Kidney (tissue), 14 donors: Measurements from ENCODE around the gene CORO1C. TPM values are rescaled to one million over a fixed set of nuclear protein-coding genes. Genes with fewer than 3 reads are reported as not detected.

Source experiments
- DNase-seq, 5 donors: peaks; one replicate each; pipeline ENCODE4 v3.0.0-alpha.2; 2013 to 2020
- FAIRE-seq: peaks from 2 replicates; lab custom pipeline; 2012; peaks lifted over from hg19 to GRCh38; lab: Jason Lieb, UNC
- H3K27ac ChIP-seq, 2 donors: one replicate each; pipeline ENCODE4 v1.7.0; 2013; ENCODE audit warnings: low read depth in 2 of 2, low read length in 2 of 2, inconsistent platforms in 1 of 2
- H3K27me3 ChIP-seq: one replicate; pipeline ENCODE4 v1.7.1; 2013; ENCODE audit warnings: low read length, inconsistent platforms; ENCODE audit not compliant: control insufficient read depth, insufficient read depth
- H3K36me3 ChIP-seq, 3 donors: one replicate each; pipeline versions ENCODE4 v1.7.0 to v1.7.1; 2013; ENCODE audit warnings: low read length in 3 of 3, control low read depth in 1 of 3, inconsistent platforms in 1 of 3; ENCODE audit not compliant: insufficient read depth in 3 of 3, control insufficient read depth in 2 of 3
- H3K4me1 ChIP-seq, 3 donors: one replicate each; pipeline versions ENCODE4 v1.7.0 to v1.7.1; 2013; ENCODE audit warnings: low read length in 3 of 3, inconsistent platforms in 1 of 3, low read depth in 1 of 3; ENCODE audit not compliant: control insufficient read depth in 2 of 3, insufficient read depth in 2 of 3
- H3K4me3 ChIP-seq, 3 donors: one replicate each; pipeline versions ENCODE4 v1.7.0 to v1.8.1; 2013; ENCODE audit warnings: low read length in 3 of 3, control low read depth in 1 of 3, inconsistent platforms in 1 of 3
- H3K9ac ChIP-seq, 3 donors: one replicate each; pipeline versions ENCODE4 v1.7.0 to v1.7.1; 2013; ENCODE audit warnings: low read length in 3 of 3, control low read depth in 1 of 3, inconsistent platforms in 1 of 3
- H3K9me3 ChIP-seq, 3 donors: one replicate each; pipeline versions ENCODE4 v1.7.0 to v1.7.1; 2013; ENCODE audit warnings: low read length in 3 of 3, control low read depth in 1 of 3, inconsistent platforms in 1 of 3; ENCODE audit not compliant: control insufficient read depth in 2 of 3, insufficient read depth in 1 of 3
- intact Hi-C: fragments of 100-400 bp; cut with DNase I; formaldehyde crosslinking; loops from one replicate; pipeline ENCODE4 v1.11.1; 2022
- polyA plus RNA-seq: library from polyadenylated mRNA; stranded (reverse); fragments of 350-450 nt; fragmentation: Illumina TruSeq; extraction: RNeasy Lipid Tissue Mini Kit (QIAGEN cat#74804); gene quantifications from one replicate; pipeline ENCODE4 v1.2.3, GENCODE V29; 2014; ENCODE audit warnings: low read depth, low replicate concordance; ENCODE audit not compliant: insufficient read depth
- total RNA-seq: library from RNA; stranded (reverse); fragmentation: NEBNext Ultra II Directional; extraction: Animal tissue kit (Norgen Biotek cat#: 25700); gene quantifications from one replicate; pipeline ENCODE4 v1.2.1, GENCODE V29; 2021
- TF ChIP-seq, protein P1 (sequence below): IDR thresholded peaks from 3 replicates; pipeline ENCODE4 v1.5.1; 2012; ENCODE audit warnings: mild to moderate bottlenecking, moderate library complexity, borderline replicate concordance; ENCODE audit not compliant: insufficient read depth; ENCODE audit errors: extremely low read depth
- donor health status: control.
- donor health status: control.
- donor health status: control.
- donor health status: control.
- donor health status: control.
- donor health status: DM: yes; HTN: yes; CAD: no.
- donor health status: Normal renal cell carcinoma (clear cell type).

The CORO1C gene
- total and polyA plus RNA-seq, 2 donors from 2014 or later = 16.6 to 104 TPM

DNA sequence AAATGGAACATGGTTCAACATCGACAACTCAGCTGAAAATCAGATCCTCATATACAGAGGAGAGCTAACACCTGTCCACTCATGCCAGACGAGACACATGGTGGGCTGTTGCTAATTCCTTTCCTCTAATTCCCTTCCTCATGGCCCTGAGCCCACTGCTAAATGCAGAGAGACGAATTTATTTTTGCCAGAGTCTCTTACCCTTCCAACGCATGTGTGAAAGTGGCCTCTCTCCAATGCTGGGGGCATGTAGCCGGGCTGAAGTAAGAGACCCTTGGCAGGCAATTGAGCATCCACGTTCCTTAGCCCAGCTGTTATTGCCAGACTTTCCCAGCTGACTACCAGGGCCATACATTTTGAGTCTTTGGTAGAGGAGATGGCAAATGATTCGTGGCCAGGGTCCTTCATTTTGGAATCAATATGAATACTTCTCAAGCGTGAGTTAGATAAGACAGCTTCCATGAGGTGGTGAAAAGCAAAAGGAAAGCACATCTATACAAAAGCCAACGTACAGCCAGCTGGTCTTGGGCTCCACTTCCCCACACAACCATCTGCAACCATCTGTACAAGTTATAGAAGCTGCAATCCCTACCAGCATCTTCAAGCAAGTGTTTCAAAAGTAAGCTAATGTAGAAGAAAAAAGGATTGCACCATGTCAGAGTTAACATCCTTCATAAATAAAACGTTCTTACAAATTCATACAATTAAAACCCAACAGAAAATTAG, 28.6 kb downstream of the CORO1C start:
- intact Hi-C loops = no loop called here
- FAIRE-seq (no peak), DNase-seq (no peak)
- Histone ChIP-seq H3K4me3 (no peak overlapping the region), H3K36me3 (peaks cover 0 to 5% (median 5%) of the 10 kb centered on the region in 3 donors), H3K9me3 (no peaks in the 10 kb centered on the region), H3K27ac (no peak overlapping the region), H3K9ac (no peak overlapping the region), H3K4me1 (peaks cover 0 to 4% (median 0%) of the 10 kb centered on the region in 3 donors), H3K27me3 (no peaks in the 10 kb centered on the region)
- TF ChIP-seq, protein P1, sequence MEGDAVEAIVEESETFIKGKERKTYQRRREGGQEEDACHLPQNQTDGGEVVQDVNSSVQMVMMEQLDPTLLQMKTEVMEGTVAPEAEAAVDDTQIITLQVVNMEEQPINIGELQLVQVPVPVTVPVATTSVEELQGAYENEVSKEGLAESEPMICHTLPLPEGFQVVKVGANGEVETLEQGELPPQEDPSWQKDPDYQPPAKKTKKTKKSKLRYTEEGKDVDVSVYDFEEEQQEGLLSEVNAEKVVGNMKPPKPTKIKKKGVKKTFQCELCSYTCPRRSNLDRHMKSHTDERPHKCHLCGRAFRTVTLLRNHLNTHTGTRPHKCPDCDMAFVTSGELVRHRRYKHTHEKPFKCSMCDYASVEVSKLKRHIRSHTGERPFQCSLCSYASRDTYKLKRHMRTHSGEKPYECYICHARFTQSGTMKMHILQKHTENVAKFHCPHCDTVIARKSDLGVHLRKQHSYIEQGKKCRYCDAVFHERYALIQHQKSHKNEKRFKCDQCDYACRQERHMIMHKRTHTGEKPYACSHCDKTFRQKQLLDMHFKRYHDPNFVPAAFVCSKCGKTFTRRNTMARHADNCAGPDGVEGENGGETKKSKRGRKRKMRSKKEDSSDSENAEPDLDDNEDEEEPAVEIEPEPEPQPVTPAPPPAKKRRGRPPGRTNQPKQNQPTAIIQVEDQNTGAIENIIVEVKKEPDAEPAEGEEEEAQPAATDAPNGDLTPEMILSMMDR = no peak

GRCh38 chr12:108701779-108702441, 29.4 kb downstream of the CORO1C start:
- TF ChIP-seq, protein P1 = no peak
- H3K9ac ChIP-seq = no peak overlapping the region
- H3K9me3 ChIP-seq = no peaks in the 10 kb centered on the region
- no peak for DNase-seq
- H3K4me1 ChIP-seq = peaks cover 0 to 4% (median 0%) of the 10 kb centered on the region in 3 donors
- no peaks in the 10 kb centered on the region for H3K27me3 ChIP-seq
- peaks cover 0 to 5% (median 5%) of the 10 kb centered on the region in 3 donors for H3K36me3 ChIP-seq
- intact Hi-C loops = no loop called here
- H3K27ac ChIP-seq = no peak overlapping the region
- H3K4me3 ChIP-seq = no peak overlapping the region
- no peak for FAIRE-seq

GRCh38 chr12:108700833-108701541, 30.3 kb downstream of the CORO1C start:
- no peaks in the 10 kb centered on the region for H3K27me3 ChIP-seq
- no peak for DNase-seq
- no peak overlapping the region for H3K4me3 ChIP-seq
- TF ChIP-seq, protein P1 = no peak
- no peaks in the 10 kb centered on the region for H3K9me3 ChIP-seq
- peaks cover 0 to 4% (median 0%) of the 10 kb centered on the region in 3 donors for H3K4me1 ChIP-seq
- no peak overlapping the region for H3K27ac ChIP-seq
- H3K9ac ChIP-seq = no peak overlapping the region
- intact Hi-C loops = no loop called here
- peaks cover 0 to 5% (median 5%) of the 10 kb centered on the region in 3 donors for H3K36me3 ChIP-seq
- no peak for FAIRE-seq
